BJ (cell line): ENCODE data around the gene TNFSF13B. TPM values are rescaled to one million over a fixed set of nuclear protein-coding genes. Genes with fewer than 3 reads are reported as not detected.
A peak's percentile ranks its signal among the peaks of the same experiment; 100 is the strongest.

Experiments
- CTCF ChIA-PET: fragments of 350-600 bp; formaldehyde crosslinking; extraction: SDS; loops from one replicate; lab custom pipeline; 2021; ENCODE audit warnings: antibody characterized with exemption, inconsistent platforms; lab: Yijun Ruan, JAX
- POLR2A ChIA-PET: fragments of 300-600 bp; sonication (Branson Sonifier 250); formaldehyde crosslinking; extraction: SDS; loops from one replicate; lab custom pipeline; 2021; ENCODE audit warnings: antibody characterized with exemption; lab: Charles Lee
- DNase-seq: peaks from one replicate; pipeline ENCODE4 v3.0.0-alpha.2; 2011; ENCODE audit warnings: low read depth
- H3K27me3 ChIP-seq: 2 replicates; pipeline ENCODE4 v1.6.0; 2011; ENCODE audit warnings: low read length; ENCODE audit not compliant: control insufficient read depth, insufficient read depth
- H3K36me3 ChIP-seq: 2 replicates; pipeline ENCODE4 v1.5.1; 2011; ENCODE audit warnings: low read length; ENCODE audit not compliant: control insufficient read depth, insufficient read depth
- H3K4me3 ChIP-seq: 2 replicates; pipeline ENCODE4 v1.5.1; 2011; ENCODE audit warnings: low read depth, mild to moderate bottlenecking, control low read depth, low read length
- CTCF ChIP-seq: IDR thresholded peaks from 2 replicates; pipeline ENCODE4 v1.5.1; 2011; ENCODE audit warnings: low read depth, mild to moderate bottlenecking, control low read depth, inconsistent platforms, low read length, moderate library complexity; ENCODE audit not compliant: insufficient read depth
- polyA plus RNA-seq: library from polyadenylated mRNA; depleted of rRNA; stranded (reverse); fragments of >200 nt; gene quantifications from 2 replicates; pipeline ENCODE4 v1.2.3, GENCODE V29; 2011

TNFSF13B gene
- polyA plus RNA-seq, 1 experiment, result 0.26 TPM

- ChIA-PET CTCF (no interaction called here), POLR2A (no interaction called here)
- DNase-seq, result no peak
Measured at GRCh38 chr13:108313382-108313781, 43.9 kb downstream of the TNFSF13B start.

GRCh38 chr13:108315273-108315672 lies 45.8 kb downstream of the TNFSF13B start:
- no peaks in the 10 kb centered on the region for H3K36me3 ChIP-seq
- no peaks in the 10 kb centered on the region for H3K27me3 ChIP-seq
- DNase-seq, result no peak
- CTCF ChIA-PET, result interaction anchor here (0.6 kb wide), 1 partner anchor 8 kb away, joined by 3 read pairs; no protein-coding TSS in a partner anchor
- no peak for TF ChIP-seq CTCF
- POLR2A ChIA-PET, result no interaction called here
- no peak overlapping the region for H3K4me3 ChIP-seq

More at GRCh38 chr13:108313382-108313781, 43.9 kb downstream of the TNFSF13B start:
- Histone ChIP-seq H3K4me3 (no peak overlapping the region), H3K36me3 (no peaks in the 10 kb centered on the region), H3K27me3 (no peaks in the 10 kb centered on the region)
- no peak for TF ChIP-seq CTCF

GRCh38 chr13:108315991-108316390 lies 46.5 kb downstream of the TNFSF13B start:
- ChIA-PET CTCF (no interaction called here), POLR2A (no interaction called here)
- H3K36me3 ChIP-seq, result no peaks in the 10 kb centered on the region
- no peaks in the 10 kb centered on the region for H3K27me3 ChIP-seq
- H3K4me3 ChIP-seq, result no peak overlapping the region
- no peak for TF ChIP-seq CTCF
- no peak for DNase-seq

- no peaks in the 10 kb centered on the region for H3K36me3 ChIP-seq
- POLR2A ChIA-PET, result no interaction called here
- CTCF ChIA-PET, result no interaction called here
- no peak overlapping the region for H3K4me3 ChIP-seq
- TF ChIP-seq CTCF, result no peak
- H3K27me3 ChIP-seq, result no peaks in the 10 kb centered on the region
- no peak for DNase-seq
Measured at GRCh38 chr13:108316413-108316812, 46.9 kb downstream of the TNFSF13B start.

- no peak for DNase-seq
- CTCF ChIA-PET, result interaction anchor here (0.8 to 1.5 kb wide), 5 partner anchors 19 to 606 kb away, joined by 3 to 6 read pairs (median 3); no protein-coding TSS in a partner anchor
- Histone ChIP-seq H3K36me3 (no peaks in the 10 kb centered on the region), H3K4me3 (no peak overlapping the region), H3K27me3 (no peaks in the 10 kb centered on the region)
- POLR2A ChIA-PET, result no interaction called here
- TF ChIP-seq CTCF, result peak; percentile 72
Measured at GRCh38 chr13:108322206-108322824, 52.8 kb downstream of the TNFSF13B start.
